Measurements from ENCODE around the gene SPRN. TPM values are rescaled to one million over a fixed set of nuclear protein-coding genes. Genes with fewer than 3 reads are reported as not detected.
"Not testable (repeated sequence)": the region's sequence is repeated elsewhere in the genome, so short reads cannot be mapped to it uniquely, and the experiment has no call there.

The SPRN gene
- total and polyA plus RNA-seq, 2 donors (not counting 1 experiment from before 2014, with no cell fraction given), result not detected

- ATAC-seq (ENCODE audit: low read depth); H3K4me2 ChIP-seq (replicated peaks; ENCODE audit: low read depth, low read length, poor library complexity, severe bottlenecking); H3K27ac ChIP-seq (ENCODE audit: low read length in 2 of 2); H3K9me3 ChIP-seq (ENCODE audit: control extremely low read depth in 1 of 3, control insufficient read depth in 2 of 3, insufficient read depth in 1 of 3, low read length in 2 of 3); H3K9ac ChIP-seq (ENCODE audit: low read length); H3K36me3 ChIP-seq (replicated peaks in 1 of 2; ENCODE audit: control extremely low read depth in 1 of 2, control insufficient read depth in 1 of 2, extremely low read depth in 1 of 2, insufficient read depth in 2 of 2, low read length in 1 of 2); H3K27me3 Mint-ChIP-seq; H2AFZ ChIP-seq (ENCODE audit: insufficient read depth, low read depth, low read length, poor library complexity, severe bottlenecking); POLR2A ChIA-PET; DNase-seq; H3K27me3 ChIP-seq (replicated peaks in 1 of 4; ENCODE audit: control extremely low read depth in 1 of 4, control insufficient read depth in 3 of 4, insufficient read depth in 4 of 4, low read length in 3 of 4); H3K4me3 ChIP-seq (ENCODE audit: control extremely low read depth in 1 of 5, extremely low read depth in 1 of 5, insufficient read depth in 1 of 5, low read depth in 2 of 5, low read length in 4 of 5); intact Hi-C loops (cut with micrococcal nuclease); H3K9me3 Mint-ChIP-seq (ENCODE audit: insufficient read depth): not testable (repeated sequence)
- CTCF ChIA-PET, result interaction anchor here (1.3 to 1.9 kb wide), 2 partner anchors 15 to 47 kb away, joined by 3 to 4 read pairs; no protein-coding TSS in a partner anchor
- WGBS (ENCODE audit: insufficient coverage), result no CpG with 5 or more reads among the region's 5 CpGs
- H3K79me2 ChIP-seq (ENCODE audit: control insufficient read depth, insufficient read depth, low read length), result peaks cover 20% of the 10 kb centered on the region
- Mint-ChIP-seq H3K27ac (peak overlapping the region; percentile 46), H3K4me3 (peak overlapping the region; percentile 62), H3K4me1 (peaks cover 36% of the 10 kb centered on the region)
- peaks cover 22% of the 10 kb centered on the region for H4K20me1 ChIP-seq (ENCODE audit: control insufficient read depth, insufficient read depth, low read length, poor library complexity, severe bottlenecking)
- H3K4me1 ChIP-seq (ENCODE audit: control insufficient read depth in 2 of 2, insufficient read depth in 2 of 2, low read length in 2 of 2), result peaks cover 31 to 46% of the 10 kb centered on the region in 2 donors
Observed at GRCh38 chr10:133376183-133376582, 48.2 kb downstream of the SPRN start.

GRCh38 chr10:133375357-133376115 lies 48.9 kb downstream of the SPRN start:
- 91% methylated on average over 10 of the region's 12 CpGs for WGBS (ENCODE audit: insufficient coverage)
- Histone ChIP-seq H3K4me2 (replicated peaks; ENCODE audit: low read depth, low read length, poor library complexity, severe bottlenecking) (no peak overlapping the region), H3K36me3 (replicated peaks in 1 of 2; ENCODE audit: control extremely low read depth in 1 of 2, control insufficient read depth in 1 of 2, extremely low read depth in 1 of 2, insufficient read depth in 2 of 2, low read length in 1 of 2) (peaks cover 0 to 2% of the 10 kb centered on the region in 2 experiments), H3K27ac (ENCODE audit: low read length in 2 of 2) (no peak overlapping the region), H3K4me1 (ENCODE audit: control insufficient read depth in 2 of 2, insufficient read depth in 2 of 2, low read length in 2 of 2) (peaks cover 25 to 40% of the 10 kb centered on the region in 2 donors), H3K4me3 (ENCODE audit: control extremely low read depth in 1 of 5, extremely low read depth in 1 of 5, insufficient read depth in 1 of 5, low read depth in 2 of 5, low read length in 4 of 5) (no peak overlapping the region), H2AFZ (ENCODE audit: insufficient read depth, low read depth, low read length, poor library complexity, severe bottlenecking) (no peak overlapping the region), H3K79me2 (ENCODE audit: control insufficient read depth, insufficient read depth, low read length) (peaks cover 17% of the 10 kb centered on the region), H4K20me1 (ENCODE audit: control insufficient read depth, insufficient read depth, low read length, poor library complexity, severe bottlenecking) (peaks cover 16% of the 10 kb centered on the region), H3K9ac (ENCODE audit: low read length) (no peak overlapping the region), H3K27me3 (replicated peaks in 1 of 4; ENCODE audit: control extremely low read depth in 1 of 4, control insufficient read depth in 3 of 4, insufficient read depth in 4 of 4, low read length in 3 of 4) (no peaks in the 10 kb centered on the region), H3K9me3 (ENCODE audit: control extremely low read depth in 1 of 3, control insufficient read depth in 2 of 3, insufficient read depth in 1 of 3, low read length in 2 of 3) (peaks cover 0 to 3% (median 0%) of the 10 kb centered on the region in 3 donors)
- Mint-ChIP-seq H3K27ac (no peak overlapping the region), H3K4me1 (peaks cover 30% of the 10 kb centered on the region), H3K27me3 (no peaks in the 10 kb centered on the region), H3K4me3 (peak overlapping the region; percentile 74), H3K9me3 (ENCODE audit: insufficient read depth) (no peaks in the 10 kb centered on the region)
- ATAC-seq (ENCODE audit: low read depth) (no peak), DNase-seq (no peak)
- CTCF ChIA-PET, result interaction anchor here (1.3 to 1.9 kb wide), 2 partner anchors 14 to 46 kb away, joined by 3 to 4 read pairs; no protein-coding TSS in a partner anchor
- POLR2A ChIA-PET, result interaction anchor here (1.0 kb wide), 1 partner anchor 16 kb away, joined by 3 read pairs; no protein-coding TSS in a partner anchor
- intact Hi-C loops (cut with micrococcal nuclease), result no loop called here
- TF ChIP-seq EZH2 (IDR thresholded peaks at IDR 0.05; ENCODE audit: borderline replicate concordance, insufficient read depth, low read depth, low read length, poor library complexity, severe bottlenecking) (no peak), CTCF (IDR thresholded peaks at IDR 0.05) (no peak)
